NCI-H187 treated with DMSO at 0.1 percent for 48 hours (cell line): Measurements from ENCODE around the gene FRMD6.

Experiments used
- DNase-seq: peaks from one replicate; lab custom pipeline; 2025; lab: John Stamatoyannopoulos, UW

The FRMD6 gene

GRCh38 chr14:51666826-51667225 lies 15.1 kb downstream of the FRMD6 start:
- no peak for DNase-seq

GRCh38 chr14:51668870-51669269 lies 17.2 kb downstream of the FRMD6 start:
- no peak for DNase-seq

DNA sequence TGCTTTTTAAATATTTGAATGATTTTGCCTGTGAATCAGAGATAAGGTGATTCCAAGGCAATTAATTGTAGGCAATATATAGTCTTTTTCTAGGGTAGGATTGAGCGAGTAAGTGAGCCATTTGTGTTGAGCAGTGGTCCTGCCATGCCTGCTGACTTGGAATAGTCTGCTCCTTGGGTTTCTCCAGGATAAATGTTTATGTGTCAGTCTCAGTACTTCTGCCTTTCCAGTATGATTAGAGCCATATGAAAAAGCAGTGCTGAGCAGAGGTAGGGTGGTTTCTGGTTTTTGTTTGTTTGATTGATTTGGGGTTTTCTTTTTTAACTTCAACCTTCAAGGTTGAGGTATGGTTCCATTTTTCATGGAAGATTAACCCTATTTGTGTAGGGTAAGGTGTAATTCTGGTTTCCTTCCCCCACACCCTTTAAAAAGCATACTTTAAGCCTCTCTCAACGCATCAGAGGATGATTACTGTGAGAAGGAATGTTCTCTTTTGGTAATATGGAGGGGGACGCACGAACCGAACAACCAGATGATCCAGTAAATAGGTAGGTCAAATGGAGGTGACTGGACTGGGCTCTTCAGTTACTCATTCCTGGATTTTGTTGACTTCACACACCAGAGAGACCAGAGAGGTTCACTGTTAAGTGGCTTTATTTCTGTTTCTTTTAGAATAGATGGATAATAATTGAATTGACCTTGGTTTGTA lies 22.7 kb downstream of the FRMD6 start:
- no peak for DNase-seq

- DNase-seq, result no peak
Measured at GRCh38 chr14:51676549-51676948, 24.8 kb downstream of the FRMD6 start.

DNA sequence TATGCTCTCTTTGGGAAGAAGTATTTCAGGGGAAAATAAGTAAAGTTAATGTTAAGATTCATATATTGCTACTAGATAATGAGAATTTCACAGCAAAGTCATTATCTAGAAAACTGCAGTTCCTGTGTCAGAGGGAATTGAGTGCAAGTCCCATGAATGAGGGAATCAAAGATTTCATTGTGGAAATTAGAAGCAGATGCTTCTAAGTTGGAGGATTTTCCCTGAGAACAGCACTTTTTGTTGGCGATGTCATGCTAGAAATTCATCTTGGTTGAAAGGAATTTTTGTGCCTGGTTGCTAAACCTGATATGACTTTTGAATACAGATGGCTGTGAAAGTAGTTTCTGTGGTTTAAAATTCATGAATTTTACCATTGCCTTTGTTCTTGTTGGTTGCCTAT lies 25.6 kb downstream of the FRMD6 start:
- no peak for DNase-seq

GRCh38 chr14:51677738-51678137 lies 26.0 kb downstream of the FRMD6 start:
- DNase-seq, result no peak

- no peak for DNase-seq
Measured at GRCh38 chr14:51680031-51680430, 28.3 kb downstream of the FRMD6 start.

DNA sequence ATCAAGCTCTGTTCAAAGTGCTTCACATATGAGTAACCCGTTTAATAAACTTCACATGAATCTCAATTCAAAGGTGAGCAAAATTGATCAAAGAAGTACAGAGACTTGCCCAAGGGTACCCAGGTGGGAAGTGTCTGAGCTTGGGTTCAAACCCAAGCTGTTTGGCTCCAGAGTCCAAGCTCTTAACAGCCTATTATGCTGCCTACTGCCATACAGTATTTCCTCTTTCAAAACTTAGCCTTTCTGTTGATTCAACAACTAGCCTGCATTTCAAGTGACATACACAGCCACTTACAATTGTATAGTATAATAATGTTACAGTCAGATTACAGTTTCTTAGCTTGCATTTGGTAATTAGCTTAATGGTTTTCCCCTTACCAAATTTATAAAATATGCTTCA lies 29.7 kb downstream of the FRMD6 start:
- DNase-seq, result no peak

GRCh38 chr14:51682411-51682810 lies 30.7 kb downstream of the FRMD6 start:
- no peak for DNase-seq

- no peak for DNase-seq
Measured at GRCh38 chr14:51684760-51685159, 33.0 kb downstream of the FRMD6 start.

DNA sequence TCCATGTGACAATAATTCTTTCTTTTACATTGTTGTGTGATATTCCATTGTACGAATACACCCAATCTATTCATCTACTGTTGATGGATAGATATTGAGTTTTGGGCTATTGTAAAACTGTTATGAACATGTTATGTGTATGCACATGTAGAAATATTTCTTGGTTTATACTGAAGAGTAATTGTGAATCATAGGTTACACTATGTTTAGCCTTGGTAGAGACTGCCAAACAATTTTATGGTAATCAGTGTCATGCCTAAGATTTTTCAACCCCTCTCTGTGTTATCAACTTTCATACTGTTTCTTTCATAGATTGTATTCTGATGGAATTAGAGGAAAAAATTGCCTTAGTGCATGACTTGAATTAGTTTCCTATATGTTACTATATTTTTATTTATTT lies 39.5 kb downstream of the FRMD6 start:
- no peak for DNase-seq

- DNase-seq, result no peak
Measured at GRCh38 chr14:51692646-51693045, 40.9 kb downstream of the FRMD6 start.

DNA sequence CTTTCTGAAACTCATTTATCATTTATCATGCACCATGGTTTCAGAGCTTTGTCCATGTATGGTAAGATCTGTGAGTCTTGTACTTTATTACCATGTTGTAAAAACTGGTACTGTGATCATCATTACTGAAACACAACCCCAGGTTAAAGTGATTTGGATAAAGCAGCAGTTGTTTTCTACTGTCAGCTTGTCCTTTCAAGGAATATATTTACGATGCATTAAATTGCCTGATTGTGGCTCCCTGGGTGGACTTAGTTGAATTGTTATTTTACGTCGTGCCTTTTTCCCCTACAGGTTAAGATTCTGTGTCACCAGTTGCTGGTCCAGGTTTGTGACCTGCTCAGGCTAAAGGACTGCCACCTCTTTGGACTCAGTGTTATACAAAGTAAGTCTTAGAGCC lies 46.1 kb downstream of the FRMD6 start:
- no peak for DNase-seq

DNA sequence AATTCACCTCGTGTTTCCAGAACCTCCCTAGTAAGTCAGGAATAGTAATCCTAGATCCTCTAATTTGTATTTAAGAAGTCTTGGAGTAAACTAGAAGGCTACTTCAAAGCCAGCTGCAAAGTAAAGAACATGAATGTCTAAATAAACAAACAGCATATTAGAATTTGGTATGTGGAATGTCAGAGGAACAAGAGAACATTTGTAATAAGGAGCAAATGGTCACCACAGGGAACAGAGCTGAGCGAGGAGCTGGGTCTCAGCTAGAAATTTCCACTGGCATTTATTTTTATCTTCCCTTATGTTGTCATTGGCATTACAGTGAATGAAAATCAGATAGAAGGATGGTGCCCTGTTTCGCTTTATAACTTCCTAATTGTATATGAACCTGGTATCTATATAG lies 50.2 kb downstream of the FRMD6 start:
- DNase-seq, result no peak

DNA sequence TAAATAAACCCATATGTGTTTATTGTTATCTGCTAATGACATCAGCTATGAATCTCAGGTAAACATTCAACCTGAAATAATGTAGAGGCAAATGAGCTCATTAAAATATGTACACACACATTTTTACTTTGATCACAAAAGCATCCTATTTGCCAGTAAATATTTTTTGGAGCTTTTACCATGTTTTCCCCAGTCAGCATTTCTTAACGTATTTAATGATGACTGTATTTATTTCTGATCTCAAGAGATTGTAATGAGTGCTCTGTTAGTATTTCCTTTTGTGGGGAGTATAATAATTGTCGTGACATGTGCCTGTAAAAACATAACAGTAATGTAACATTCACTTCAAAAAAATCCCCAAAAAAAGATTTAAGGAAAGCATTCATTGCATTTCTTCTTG lies 52.1 kb downstream of the FRMD6 start:
- DNase-seq, result no peak

DNA sequence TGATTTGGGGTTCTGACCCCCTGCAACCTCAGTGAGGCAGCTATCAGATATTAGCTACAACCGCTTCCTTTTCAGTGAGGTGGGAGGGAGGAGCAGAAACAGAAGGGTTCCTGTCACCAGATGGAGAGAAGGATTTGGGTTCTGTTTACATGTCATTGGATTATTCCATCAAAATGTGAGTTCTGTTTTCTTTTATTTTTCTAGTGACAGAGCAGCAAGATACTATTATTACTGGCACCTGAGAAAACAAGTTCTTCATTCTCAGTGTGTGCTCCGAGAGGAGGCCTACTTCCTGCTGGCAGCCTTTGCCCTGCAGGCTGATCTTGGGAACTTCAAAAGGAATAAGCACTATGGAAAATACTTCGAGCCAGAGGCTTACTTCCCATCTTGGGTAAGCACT lies 52.8 kb downstream of the FRMD6 start:
- no peak for DNase-seq

DNA sequence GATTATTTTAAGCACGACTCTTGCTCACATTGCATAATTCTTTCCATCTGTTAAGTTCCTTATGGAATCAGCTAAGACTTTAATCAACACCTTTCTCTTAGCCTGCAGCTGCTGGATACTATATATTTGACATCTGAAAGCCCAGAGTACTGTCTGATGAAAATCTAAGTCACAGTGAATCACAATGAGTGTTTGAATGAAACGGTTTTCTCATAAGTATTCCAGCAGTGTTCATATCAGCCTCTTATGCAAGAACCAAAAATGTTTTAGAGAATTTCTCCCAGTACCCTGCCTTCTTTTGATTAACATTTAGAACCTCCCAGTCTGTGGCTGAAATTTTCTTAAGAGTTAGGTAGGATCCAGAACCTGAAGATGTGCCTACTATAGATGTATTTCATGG lies 55.6 kb downstream of the FRMD6 start:
- DNase-seq, result no peak

DNA sequence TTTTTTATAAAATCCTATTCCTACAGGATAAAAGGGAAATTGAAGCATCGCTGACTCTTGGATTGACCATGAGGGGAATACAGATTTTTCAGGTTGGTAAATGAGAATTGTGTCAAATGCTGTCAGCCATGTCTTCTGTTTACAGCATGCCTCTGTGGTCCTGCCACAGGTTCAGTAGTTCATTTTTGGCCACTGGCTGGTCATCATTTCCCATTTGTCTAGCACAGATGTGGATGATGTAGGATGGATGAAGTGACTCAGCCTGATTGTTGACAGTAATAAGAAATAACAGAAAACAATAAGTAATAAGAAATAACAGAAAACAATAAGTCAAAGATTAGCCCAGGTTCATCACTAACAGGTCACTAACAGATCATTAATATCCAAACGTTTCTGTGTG lies 59.8 kb downstream of the FRMD6 start:
- DNase-seq, result no peak

GRCh38 chr14:51715250-51715649 lies 63.5 kb downstream of the FRMD6 start:
- no peak for DNase-seq

- DNase-seq, result no peak
Measured at GRCh38 chr14:51715742-51716141, 64.0 kb downstream of the FRMD6 start.

- no peak for DNase-seq
Measured at GRCh38 chr14:51716610-51717009, 64.9 kb downstream of the FRMD6 start.

GRCh38 chr14:51717766-51718165 lies 66.1 kb downstream of the FRMD6 start:
- DNase-seq, result no peak

- no peak for DNase-seq
Measured at GRCh38 chr14:51719955-51720354, 68.2 kb downstream of the FRMD6 start.

GRCh38 chr14:51723990-51724389 lies 72.3 kb downstream of the FRMD6 start:
- no peak for DNase-seq

DNA sequence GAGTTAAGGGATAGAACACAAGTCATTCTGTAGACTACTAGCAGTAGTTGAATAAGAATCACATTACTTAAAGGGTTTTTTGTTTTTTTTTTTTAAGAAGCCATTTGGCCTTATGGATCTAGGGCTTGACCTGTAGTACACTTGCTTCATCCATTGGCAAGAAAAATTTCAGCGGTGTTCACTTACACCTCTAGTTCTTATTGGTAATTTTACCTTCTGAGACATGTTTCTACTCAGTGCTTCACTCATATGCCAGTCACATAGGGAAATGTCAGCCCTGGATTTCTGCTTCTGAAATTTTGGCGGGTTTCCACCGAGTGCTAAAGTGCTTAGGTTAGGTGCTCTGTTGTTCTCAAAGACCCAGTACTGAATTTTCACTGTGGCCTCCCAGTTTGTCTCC lies 72.9 kb downstream of the FRMD6 start:
- no peak for DNase-seq
